ENCODE data around the gene CASQ1.
A peak's percentile ranks its signal among the peaks of the same experiment; 100 is the strongest.

Gene CASQ1

GRCh38 chr1:160191756-160192155 lies 1.4 kb downstream of the CASQ1 start:
- H3K4me3 ChIP-seq (ENCODE audit: low read depth, low read length), result no peak overlapping the region
- TF ChIP-seq CTCF (IDR thresholded peaks at IDR 0.05; ENCODE audit: borderline replicate concordance, insufficient read depth, low read depth, low read length), result no peak

- no peak for TF ChIP-seq CTCF (IDR thresholded peaks at IDR 0.05; ENCODE audit: borderline replicate concordance, insufficient read depth, low read depth, low read length)
- H3K4me3 ChIP-seq (ENCODE audit: low read depth, low read length), result no peak overlapping the region
Observed at GRCh38 chr1:160192234-160192633, 1.9 kb downstream of the CASQ1 start.

- TF ChIP-seq CTCF (IDR thresholded peaks at IDR 0.05; ENCODE audit: borderline replicate concordance, insufficient read depth, low read depth, low read length), result peak; percentile 92
- H3K4me3 ChIP-seq (ENCODE audit: low read depth, low read length), result no peak overlapping the region
Observed at GRCh38 chr1:160193091-160193819, 2.9 kb downstream of the CASQ1 start.

GRCh38 chr1:160193832-160194736 lies 3.7 kb downstream of the CASQ1 start:
- H3K4me3 ChIP-seq (ENCODE audit: low read depth, low read length), result no peak overlapping the region
- TF ChIP-seq CTCF (IDR thresholded peaks at IDR 0.05; ENCODE audit: borderline replicate concordance, insufficient read depth, low read depth, low read length), result no peak

GRCh38 chr1:160194737-160195059 lies 4.3 kb downstream of the CASQ1 start:
- no peak overlapping the region for H3K4me3 ChIP-seq (ENCODE audit: low read depth, low read length)
- TF ChIP-seq CTCF (IDR thresholded peaks at IDR 0.05; ENCODE audit: borderline replicate concordance, insufficient read depth, low read depth, low read length), result no peak

GRCh38 chr1:160196143-160196542 lies 5.8 kb downstream of the CASQ1 start:
- no peak for TF ChIP-seq CTCF (IDR thresholded peaks at IDR 0.05; ENCODE audit: borderline replicate concordance, insufficient read depth, low read depth, low read length)
- no peak overlapping the region for H3K4me3 ChIP-seq (ENCODE audit: low read depth, low read length)
